Measurements from ENCODE around the gene YTHDF1. TPM values are rescaled to one million over a fixed set of nuclear protein-coding genes. Genes with fewer than 3 reads are reported as not detected.

The YTHDF1 gene
- total RNA-seq, 1 donor from 2014 or later = 27.7 TPM

DNA sequence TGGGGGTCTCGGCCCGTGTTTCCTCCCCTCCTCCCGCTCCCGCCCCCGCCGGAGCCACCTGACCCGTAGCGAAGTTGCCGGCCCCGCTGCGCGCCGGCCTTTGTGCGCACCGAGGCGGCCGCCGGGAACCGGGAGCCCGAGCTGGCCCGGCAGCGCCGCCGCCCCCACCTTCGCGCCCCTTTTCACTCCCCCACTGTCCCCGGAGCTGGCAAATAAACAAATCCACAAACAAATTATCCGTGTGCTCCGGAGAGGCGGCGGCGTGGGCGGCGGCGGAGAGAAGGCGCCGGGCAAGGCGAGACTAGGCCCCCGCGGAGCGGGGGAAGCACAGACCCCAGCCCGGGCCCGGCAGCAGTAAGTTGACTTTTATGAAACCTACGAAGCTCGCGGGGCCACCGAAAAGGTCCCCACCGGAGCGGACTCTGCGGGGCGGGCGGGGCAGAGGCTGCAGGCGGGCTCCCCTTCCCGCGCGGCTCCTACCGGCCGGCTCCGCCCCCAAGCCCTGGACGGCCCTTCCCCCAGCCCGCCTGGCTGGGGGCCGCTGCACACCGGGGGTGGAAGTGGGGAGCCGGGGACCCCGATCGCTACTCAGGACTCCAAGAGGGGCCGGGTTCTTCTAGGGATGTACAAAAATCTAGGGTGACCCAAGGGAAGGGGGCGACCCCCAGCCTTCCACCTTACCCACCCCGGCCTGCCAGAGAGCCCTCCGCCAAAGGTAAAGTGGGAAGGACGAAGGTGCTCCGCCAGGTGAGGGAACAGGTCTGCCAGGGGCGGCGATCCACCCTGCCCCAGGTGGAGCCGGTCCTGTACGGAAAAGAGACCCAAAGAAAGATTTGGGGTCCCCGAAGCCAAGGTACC lies 40.7 kb downstream of the YTHDF1 start:
- Histone ChIP-seq H3K4me1 (peaks cover 26% of the 10 kb centered on the region), H3K4me3 (no peak overlapping the region)

DNA sequence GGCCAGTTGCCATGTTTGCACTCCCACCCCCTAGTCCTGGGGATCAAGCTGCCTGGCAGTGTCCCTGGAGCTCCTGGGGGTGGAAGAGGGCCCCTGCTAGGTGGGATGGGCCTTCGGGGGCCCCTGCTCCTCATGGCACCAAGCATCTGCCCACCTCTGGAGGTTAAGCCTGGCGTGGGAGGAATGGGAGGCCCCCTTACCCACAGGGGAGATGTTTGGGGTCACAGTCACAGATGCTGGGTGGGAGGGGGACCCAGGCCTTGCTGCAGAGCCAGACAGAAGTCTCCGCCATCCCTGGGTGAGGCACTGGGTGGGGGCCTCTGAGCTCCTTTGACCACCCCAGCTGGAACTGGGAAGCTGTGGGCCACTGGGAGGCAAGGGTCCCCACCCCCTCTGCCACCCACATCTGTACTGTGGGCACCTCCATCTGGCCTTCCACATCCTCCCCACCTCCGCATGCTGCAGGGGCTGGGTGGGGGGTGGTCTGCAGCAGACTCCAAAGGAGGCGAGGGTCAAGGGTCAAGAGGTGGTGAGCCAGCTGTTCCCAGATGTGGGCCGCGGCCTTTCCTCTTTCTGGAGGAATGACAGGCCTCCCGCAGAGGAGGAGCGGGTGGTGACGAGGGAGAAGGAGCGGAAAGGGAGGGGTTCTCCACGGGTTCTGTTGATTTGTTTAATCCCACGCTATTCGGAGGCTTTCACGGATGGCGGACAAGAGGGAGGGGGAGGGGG lies 41.5 kb downstream of the YTHDF1 start:
- Histone ChIP-seq H3K27me3 (peaks cover 37% of the 10 kb centered on the region), H3K4me1 (peaks cover 23% of the 10 kb centered on the region), H3K36me3 (no peaks in the 10 kb centered on the region), H3K27ac (no peak overlapping the region), H3K9me3 (no peaks in the 10 kb centered on the region), H3K4me3 (no peak overlapping the region)
- no peak for DNase-seq (ENCODE audit: extremely low spot score in 2 of 2)
- intact Hi-C loops (cut with DNase I) = loop anchor here (10.0 kb wide), 1 partner anchor 300 kb away; the partner anchor contains the start of gene KCNQ2
- TF ChIP-seq POLR2AphosphoS5 (IDR thresholded peaks at IDR 0.05; ENCODE audit: insufficient read depth in 1 of 2, low read depth in 1 of 2) (no peak), POLR2A (IDR thresholded peaks at IDR 0.05) (no peak)
- TF ChIP-seq, protein P1, sequence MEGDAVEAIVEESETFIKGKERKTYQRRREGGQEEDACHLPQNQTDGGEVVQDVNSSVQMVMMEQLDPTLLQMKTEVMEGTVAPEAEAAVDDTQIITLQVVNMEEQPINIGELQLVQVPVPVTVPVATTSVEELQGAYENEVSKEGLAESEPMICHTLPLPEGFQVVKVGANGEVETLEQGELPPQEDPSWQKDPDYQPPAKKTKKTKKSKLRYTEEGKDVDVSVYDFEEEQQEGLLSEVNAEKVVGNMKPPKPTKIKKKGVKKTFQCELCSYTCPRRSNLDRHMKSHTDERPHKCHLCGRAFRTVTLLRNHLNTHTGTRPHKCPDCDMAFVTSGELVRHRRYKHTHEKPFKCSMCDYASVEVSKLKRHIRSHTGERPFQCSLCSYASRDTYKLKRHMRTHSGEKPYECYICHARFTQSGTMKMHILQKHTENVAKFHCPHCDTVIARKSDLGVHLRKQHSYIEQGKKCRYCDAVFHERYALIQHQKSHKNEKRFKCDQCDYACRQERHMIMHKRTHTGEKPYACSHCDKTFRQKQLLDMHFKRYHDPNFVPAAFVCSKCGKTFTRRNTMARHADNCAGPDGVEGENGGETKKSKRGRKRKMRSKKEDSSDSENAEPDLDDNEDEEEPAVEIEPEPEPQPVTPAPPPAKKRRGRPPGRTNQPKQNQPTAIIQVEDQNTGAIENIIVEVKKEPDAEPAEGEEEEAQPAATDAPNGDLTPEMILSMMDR (IDR thresholded peaks at IDR 0.05) = no peak

More for the DNA sequence above, 40.7 kb downstream of the YTHDF1 start:
- intact Hi-C loops (cut with DNase I) = loop anchor here (10.0 kb wide), 1 partner anchor 300 kb away; the partner anchor contains the start of gene KCNQ2
- Histone ChIP-seq H3K27me3 (peaks cover 37% of the 10 kb centered on the region), H3K27ac (no peak overlapping the region), H3K36me3 (no peaks in the 10 kb centered on the region), H3K9me3 (no peaks in the 10 kb centered on the region)
- DNase-seq (ENCODE audit: extremely low spot score in 2 of 2) = no peak
- TF ChIP-seq POLR2A (IDR thresholded peaks at IDR 0.05) (no peak), POLR2AphosphoS5 (IDR thresholded peaks at IDR 0.05; ENCODE audit: insufficient read depth in 1 of 2, low read depth in 1 of 2) (no peak)
- TF ChIP-seq, protein P1 (IDR thresholded peaks at IDR 0.05) = no peak

DNA sequence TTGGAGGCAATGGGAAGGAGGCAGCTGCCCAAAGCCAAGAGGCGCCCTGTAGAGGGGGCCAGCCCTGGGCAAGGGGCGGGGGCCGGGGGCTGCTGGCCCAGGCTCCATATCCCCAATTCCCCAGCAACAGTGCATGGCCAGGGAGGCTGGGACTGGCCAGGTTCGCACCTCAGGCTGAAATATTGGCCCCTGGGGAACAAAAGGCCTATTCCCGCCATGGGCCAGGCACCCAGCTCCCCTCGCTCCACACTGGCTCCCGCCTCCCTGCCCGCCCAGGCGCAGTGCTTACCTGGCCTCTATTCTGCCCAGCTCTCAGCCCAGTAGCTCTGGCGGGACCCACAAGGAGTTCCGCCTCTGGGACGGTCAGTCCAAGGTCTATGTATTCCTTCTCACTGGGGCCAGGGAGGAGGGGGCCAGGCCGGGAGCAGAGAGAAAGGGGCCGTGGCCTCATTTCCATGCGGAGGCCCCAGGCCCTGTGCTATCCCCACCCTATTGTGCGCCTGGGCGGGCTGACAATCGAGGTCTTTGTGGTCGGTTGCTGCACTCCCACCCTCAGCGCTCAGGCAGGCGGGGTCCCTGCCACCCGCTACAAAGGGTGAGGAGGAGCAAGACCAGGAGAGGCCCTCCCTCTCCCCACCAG lies 42.3 kb downstream of the YTHDF1 start:
- no peaks in the 10 kb centered on the region for H3K36me3 ChIP-seq
- TF ChIP-seq, protein P1 (IDR thresholded peaks at IDR 0.05) = no peak
- TF ChIP-seq POLR2AphosphoS5 (IDR thresholded peaks at IDR 0.05; ENCODE audit: insufficient read depth in 1 of 2, low read depth in 1 of 2) (no peak), POLR2A (IDR thresholded peaks at IDR 0.05) (no peak)
- H3K27me3 ChIP-seq = peaks cover 33% of the 10 kb centered on the region
- H3K27ac ChIP-seq = no peak overlapping the region
- DNase-seq (ENCODE audit: extremely low spot score in 2 of 2) = no peak
- no peaks in the 10 kb centered on the region for H3K9me3 ChIP-seq
- H3K4me1 ChIP-seq = peaks cover 17% of the 10 kb centered on the region
- no peak overlapping the region for H3K4me3 ChIP-seq
- intact Hi-C loops (cut with DNase I) = loop anchor here (10.0 kb wide), 1 partner anchor 301 kb away; the partner anchor contains the start of gene KCNQ2

- TF ChIP-seq POLR2AphosphoS5 (IDR thresholded peaks at IDR 0.05; ENCODE audit: insufficient read depth in 1 of 2, low read depth in 1 of 2) (no peak), POLR2A (IDR thresholded peaks at IDR 0.05) (no peak)
- TF ChIP-seq, protein P1 (IDR thresholded peaks at IDR 0.05) = no peak
- Histone ChIP-seq H3K9me3 (no peaks in the 10 kb centered on the region), H3K27ac (no peak overlapping the region), H3K4me3 (no peak overlapping the region), H3K36me3 (no peaks in the 10 kb centered on the region), H3K27me3 (peaks cover 28% of the 10 kb centered on the region), H3K4me1 (peaks cover 9% of the 10 kb centered on the region)
- DNase-seq (ENCODE audit: extremely low spot score in 2 of 2) = no peak
- intact Hi-C loops (cut with DNase I) = loop anchor here (10.0 kb wide), 1 partner anchor 302 kb away; the partner anchor contains the start of gene KCNQ2
These were observed 43.2 kb downstream of the YTHDF1 start for GRCh38 chr20:63172726-63173125.

Measured in vagina (tissue), 2 donors.